ENCODE data around the gene AIG1. TPM values are rescaled to one million over a fixed set of nuclear protein-coding genes. Genes with fewer than 3 reads are reported as not detected.

AIG1 gene
- total RNA-seq, 2 donors from 2014 or later = 32.9 to 53.6 TPM

DNA sequence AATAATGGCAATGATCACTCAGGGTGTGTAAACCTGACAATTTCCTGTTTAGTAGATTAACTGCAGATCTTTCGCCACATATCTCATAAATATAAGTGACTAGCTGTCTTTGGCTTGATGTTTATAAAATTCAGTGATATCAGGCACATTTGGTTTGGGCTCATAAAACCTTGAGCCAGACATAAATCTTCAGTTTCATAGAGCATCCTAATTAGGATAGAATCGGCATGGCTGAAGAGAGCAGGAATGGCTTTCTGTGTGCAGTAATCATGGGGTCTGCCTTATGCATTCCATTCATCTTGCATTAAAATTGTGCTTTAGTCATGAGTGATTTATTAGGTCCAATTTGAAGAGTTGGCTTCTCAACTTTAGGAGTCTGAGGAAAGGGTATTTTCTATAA lies 27.2 kb downstream of the AIG1 start:
- no peak overlapping the region for H3K4me3 ChIP-seq
- no peak for DNase-seq (ENCODE audit: low spot score)
- TF ChIP-seq, protein P1, sequence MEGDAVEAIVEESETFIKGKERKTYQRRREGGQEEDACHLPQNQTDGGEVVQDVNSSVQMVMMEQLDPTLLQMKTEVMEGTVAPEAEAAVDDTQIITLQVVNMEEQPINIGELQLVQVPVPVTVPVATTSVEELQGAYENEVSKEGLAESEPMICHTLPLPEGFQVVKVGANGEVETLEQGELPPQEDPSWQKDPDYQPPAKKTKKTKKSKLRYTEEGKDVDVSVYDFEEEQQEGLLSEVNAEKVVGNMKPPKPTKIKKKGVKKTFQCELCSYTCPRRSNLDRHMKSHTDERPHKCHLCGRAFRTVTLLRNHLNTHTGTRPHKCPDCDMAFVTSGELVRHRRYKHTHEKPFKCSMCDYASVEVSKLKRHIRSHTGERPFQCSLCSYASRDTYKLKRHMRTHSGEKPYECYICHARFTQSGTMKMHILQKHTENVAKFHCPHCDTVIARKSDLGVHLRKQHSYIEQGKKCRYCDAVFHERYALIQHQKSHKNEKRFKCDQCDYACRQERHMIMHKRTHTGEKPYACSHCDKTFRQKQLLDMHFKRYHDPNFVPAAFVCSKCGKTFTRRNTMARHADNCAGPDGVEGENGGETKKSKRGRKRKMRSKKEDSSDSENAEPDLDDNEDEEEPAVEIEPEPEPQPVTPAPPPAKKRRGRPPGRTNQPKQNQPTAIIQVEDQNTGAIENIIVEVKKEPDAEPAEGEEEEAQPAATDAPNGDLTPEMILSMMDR (IDR thresholded peaks at IDR 0.05) = no peak
- H3K36me3 ChIP-seq = no peaks in the 10 kb centered on the region
- no peaks in the 10 kb centered on the region for H3K27me3 ChIP-seq (replicated peaks; ENCODE audit: insufficient read depth)
- no peaks in the 10 kb centered on the region for H3K4me1 ChIP-seq (ENCODE audit: control insufficient read depth in 1 of 2, low read depth in 2 of 2)
- no peak for ATAC-seq (ENCODE audit: insufficient number of reproducible peaks, low FRiP score, low read depth)
- H3K27ac ChIP-seq = no peak overlapping the region
- no peaks in the 10 kb centered on the region for H3K9me3 ChIP-seq

DNA sequence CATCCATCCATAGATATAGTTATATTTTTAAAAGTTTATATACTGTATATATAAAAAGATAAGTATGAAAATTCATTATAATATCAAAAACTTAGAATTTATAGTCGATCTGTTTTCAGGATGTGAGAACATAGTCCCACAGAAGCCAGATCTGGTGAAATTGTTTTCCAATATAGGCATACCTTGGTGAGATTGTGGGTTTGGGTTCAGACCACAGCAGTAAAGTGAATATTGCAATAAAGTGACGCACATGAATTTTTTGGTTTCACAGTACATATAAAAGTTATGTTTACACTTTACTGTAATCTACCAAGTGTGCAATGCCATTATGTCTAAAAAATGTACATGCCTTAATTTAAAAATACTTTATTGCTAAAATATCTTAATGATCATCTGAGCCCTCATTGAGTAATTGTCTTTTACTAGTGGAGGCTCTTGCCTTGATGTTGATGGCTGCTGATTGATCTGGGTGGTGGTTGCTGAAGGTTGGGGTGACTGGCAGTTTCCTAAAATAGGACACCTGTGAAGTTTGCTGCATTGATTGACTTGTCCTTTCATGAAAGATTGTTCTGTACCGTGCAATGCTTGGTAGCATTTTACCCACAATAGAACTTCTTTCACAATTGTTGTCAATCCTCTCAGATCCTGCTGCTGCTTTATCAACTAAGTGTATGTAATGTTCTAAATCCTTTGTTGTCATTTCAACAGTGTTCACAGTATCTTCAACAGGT lies 29.8 kb downstream of the AIG1 start:
- no peaks in the 10 kb centered on the region for H3K4me1 ChIP-seq (ENCODE audit: control insufficient read depth in 1 of 2, low read depth in 2 of 2)
- DNase-seq (ENCODE audit: low spot score) (no peak), ATAC-seq (ENCODE audit: insufficient number of reproducible peaks, low FRiP score, low read depth) (no peak)
- H3K36me3 ChIP-seq = no peaks in the 10 kb centered on the region
- H3K27me3 ChIP-seq (replicated peaks; ENCODE audit: insufficient read depth) = no peaks in the 10 kb centered on the region
- no peak overlapping the region for H3K27ac ChIP-seq
- no peaks in the 10 kb centered on the region for H3K9me3 ChIP-seq
- no peak overlapping the region for H3K4me3 ChIP-seq
- TF ChIP-seq, protein P1 (IDR thresholded peaks at IDR 0.05) = no peak

DNA sequence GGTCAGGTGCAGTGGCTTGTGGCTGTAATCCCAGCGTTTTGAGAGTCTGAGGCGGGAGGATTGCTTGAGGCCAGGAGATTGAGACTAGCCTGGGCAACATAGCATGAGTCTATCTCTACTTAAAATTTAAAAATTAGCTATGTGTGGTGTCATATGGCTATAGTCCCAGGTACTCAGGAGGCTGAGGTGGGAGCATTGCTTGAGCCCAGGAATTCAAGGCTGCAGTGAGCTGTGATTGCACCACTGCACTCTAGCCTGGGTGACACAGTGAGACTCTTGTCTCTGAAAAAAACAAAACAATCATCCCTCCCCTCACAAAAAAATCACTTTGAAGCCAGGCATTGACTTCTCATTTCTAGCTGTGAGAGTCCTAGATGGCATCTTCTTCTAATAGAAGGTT lies 32.1 kb downstream of the AIG1 start:
- H3K4me1 ChIP-seq (ENCODE audit: control insufficient read depth in 1 of 2, low read depth in 2 of 2) = no peaks in the 10 kb centered on the region
- H3K4me3 ChIP-seq = no peak overlapping the region
- no peak overlapping the region for H3K27ac ChIP-seq
- H3K9me3 ChIP-seq = no peaks in the 10 kb centered on the region
- ATAC-seq (ENCODE audit: insufficient number of reproducible peaks, low FRiP score, low read depth) = no peak
- no peaks in the 10 kb centered on the region for H3K27me3 ChIP-seq (replicated peaks; ENCODE audit: insufficient read depth)
- TF ChIP-seq, protein P1 (IDR thresholded peaks at IDR 0.05) = no peak
- DNase-seq (ENCODE audit: low spot score) = no peak
- no peaks in the 10 kb centered on the region for H3K36me3 ChIP-seq

DNA sequence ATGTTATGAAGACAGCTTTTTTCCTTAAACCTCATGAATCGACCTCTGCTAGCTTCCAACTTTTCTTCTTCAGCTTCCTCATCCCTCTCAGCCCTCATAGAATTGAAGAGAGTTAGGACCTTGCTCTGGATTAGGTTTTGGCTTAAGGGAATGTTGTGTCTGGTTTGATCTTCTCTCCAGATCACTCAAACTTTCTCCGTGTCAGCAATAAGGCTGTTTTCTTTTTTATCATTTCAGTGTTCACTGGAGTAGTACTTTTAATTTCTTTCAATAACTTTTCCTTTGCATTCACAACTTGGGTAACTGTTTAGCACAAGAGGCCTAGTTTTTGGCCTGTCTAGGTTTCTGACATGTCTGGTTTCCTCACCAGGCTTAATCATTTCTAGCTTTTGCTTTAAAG lies 32.6 kb downstream of the AIG1 start:
- no peaks in the 10 kb centered on the region for H3K4me1 ChIP-seq (ENCODE audit: control insufficient read depth in 1 of 2, low read depth in 2 of 2)
- no peak overlapping the region for H3K27ac ChIP-seq
- no peaks in the 10 kb centered on the region for H3K27me3 ChIP-seq (replicated peaks; ENCODE audit: insufficient read depth)
- TF ChIP-seq, protein P1 (IDR thresholded peaks at IDR 0.05) = no peak
- no peak for ATAC-seq (ENCODE audit: insufficient number of reproducible peaks, low FRiP score, low read depth)
- H3K36me3 ChIP-seq = no peaks in the 10 kb centered on the region
- H3K9me3 ChIP-seq = no peaks in the 10 kb centered on the region
- no peak overlapping the region for H3K4me3 ChIP-seq
- no peak for DNase-seq (ENCODE audit: low spot score)

DNA sequence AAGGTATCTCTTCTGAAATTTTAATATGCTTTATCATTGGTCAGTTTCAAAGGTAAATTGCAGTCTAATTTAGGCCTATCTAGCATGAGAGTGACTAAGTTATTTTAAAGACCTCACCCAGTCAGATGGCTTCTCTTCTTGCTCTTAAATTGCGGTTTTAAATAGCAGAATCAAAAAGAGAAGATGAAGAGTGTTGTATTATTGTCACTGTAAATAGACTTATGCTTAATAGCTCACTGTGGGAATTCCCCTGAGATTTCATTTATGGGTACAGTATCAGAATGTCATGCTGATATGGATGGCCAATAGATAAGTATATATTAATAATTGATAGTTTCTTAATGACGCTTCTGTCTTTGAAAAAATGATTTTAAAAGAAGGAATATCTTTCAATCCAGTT lies 35.7 kb downstream of the AIG1 start:
- H3K9me3 ChIP-seq = no peaks in the 10 kb centered on the region
- TF ChIP-seq, protein P1 (IDR thresholded peaks at IDR 0.05) = no peak
- DNase-seq (ENCODE audit: low spot score) = no peak
- no peak overlapping the region for H3K27ac ChIP-seq
- H3K27me3 ChIP-seq (replicated peaks; ENCODE audit: insufficient read depth) = no peaks in the 10 kb centered on the region
- ATAC-seq (ENCODE audit: insufficient number of reproducible peaks, low FRiP score, low read depth) = no peak
- no peaks in the 10 kb centered on the region for H3K36me3 ChIP-seq
- no peak overlapping the region for H3K4me3 ChIP-seq
- H3K4me1 ChIP-seq (ENCODE audit: control insufficient read depth in 1 of 2, low read depth in 2 of 2) = no peaks in the 10 kb centered on the region

Data from thoracic aorta (tissue), 2 donors.